H1 (cell line): ENCODE results near the gene SRMS. TPM values are rescaled to one million over a fixed set of nuclear protein-coding genes. Genes with fewer than 3 reads are reported as not detected.

Experiments
- ATF3 ChIP-seq: IDR thresholded peaks from 2 replicates; pipeline ENCODE4 v1.6.1; 2011; ENCODE audit warnings: low read depth, mild to moderate bottlenecking, low read length; ENCODE audit not compliant: insufficient read depth
- KDM1A ChIP-seq: fragments of 200-600, 300-600 bp; sonication (generic); IDR thresholded peaks from 2 replicates; pipeline ENCODE4 v1.7.1; 2016; ENCODE audit warnings: mild to moderate bottlenecking, low read length, borderline replicate concordance
- SP4 ChIP-seq: IDR thresholded peaks from 2 replicates; pipeline ENCODE4 v1.6.1; 2012; ENCODE audit warnings: low read length, inconsistent platforms
- TEAD4 ChIP-seq: IDR thresholded peaks from 2 replicates; pipeline ENCODE4 v1.6.1; 2012; ENCODE audit warnings: low read depth, low read length, inconsistent platforms, mixed read lengths
- polyA plus RNA-seq, 7 experiments: library from polyadenylated mRNA; depleted of rRNA in 3 of 7; stranded (reverse) in 5 of 7; unstranded in 2 of 7; fragments of >200 nt in 5 of 7; fragments of 200-250 nt in 2 of 7; gene quantifications; 1 replicate in 5 of 7; 2 replicates in 1 of 7; 4 replicates in 1 of 7; pipeline versions ENCODE4 v1.2.1 to v1.2.3, GENCODE V29; 2011 to 2013; ENCODE audit warnings: missing spikeins in 2 of 7, mixed read lengths in 2 of 7
- total RNA-seq: library from RNA; stranded (reverse); fragmentation: NEBNext Ultra II Directional; extraction: Animal tissue kit (Norgen Biotek cat#: 25700); gene quantifications from 2 replicates; pipeline ENCODE4 v1.2.1, GENCODE V29; 2021

SRMS gene
- total and polyA plus RNA-seq, 2 of the 8 experiments (the other 6 are each of a cell fraction or from before 2014, with no cell fraction given): 0.39 to 0.76 TPM

GRCh38 chr20:63501818-63502670, 45.5 kb downstream of the SRMS start (continued):
- TF ChIP-seq ATF3: no peak
- no peak for TF ChIP-seq SP4
- TF ChIP-seq KDM1A: peak; percentile 80; the same call in 1 of the 2 replicates
- no peak for TF ChIP-seq TEAD4
